Upper lobe of right lung (tissue), 1 donor: Measurements from ENCODE around the gene FOXO3. TPM values are rescaled to one million over a fixed set of nuclear protein-coding genes. Genes with fewer than 3 reads are reported as not detected.
A peak's percentile ranks its signal among the peaks of the same experiment; 100 is the strongest.

Source experiments
- ATAC-seq: fragments of 200-7000 bp; cut with Tn5 transposase; one replicate; pipeline ENCODE4 v1.9.1; 2020; ENCODE audit warnings: mild to moderate bottlenecking, moderate library complexity
- DNase-seq: peaks from one replicate; pipeline ENCODE4 v3.0.0-alpha.2; 2020
- H3K27ac ChIP-seq: fragments of 200-600 bp; one replicate; pipeline ENCODE4 v1.8.0; 2022
- H3K27me3 ChIP-seq: fragments of 200-600 bp; one replicate; pipeline ENCODE4 v1.8.0; 2022; ENCODE audit warnings: mild to moderate bottlenecking
- H3K36me3 ChIP-seq: fragments of 200-600 bp; one replicate; pipeline ENCODE4 v1.8.0; 2022
- H3K4me1 ChIP-seq: fragments of 200-600 bp; one replicate; pipeline ENCODE4 v1.8.0; 2022
- H3K4me3 ChIP-seq: fragments of 200-600 bp; one replicate; pipeline ENCODE4 v1.8.0; 2022; ENCODE audit warnings: mild to moderate bottlenecking
- H3K9me3 ChIP-seq: fragments of 200-600 bp; one replicate; pipeline ENCODE4 v1.8.0; 2022
- CTCF ChIP-seq: fragments of 200-600 bp; IDR thresholded peaks from one replicate; pipeline ENCODE4 v1.8.0; 2022; ENCODE audit warnings: antibody characterized with exemption
- intact Hi-C: fragments of 100-400 bp; cut with DNase I; formaldehyde crosslinking; loops from one replicate; pipeline ENCODE4 v1.11.0; 2022
- total RNA-seq: library from RNA; stranded (reverse); fragmentation: NEBNext Ultra II Directional; extraction: Animal tissue kit (Norgen Biotek cat#: 25700); gene quantifications from one replicate; pipeline ENCODE4 v1.2.1, GENCODE V29; 2021
- donor health status: DM: no; HTN: yes; CAD: no; lungs with severe emphysema.

Gene FOXO3
- total RNA-seq, 1 donor from 2014 or later: 73.6 TPM

GRCh38 chr6:108596956-108597355 lies 36.2 kb downstream of the FOXO3 start:
- DNase-seq (no peak), ATAC-seq (peak; percentile 58)
- peaks cover 69% of the 10 kb centered on the region for H3K4me1 ChIP-seq
- H3K9me3 ChIP-seq: no peaks in the 10 kb centered on the region
- H3K27ac ChIP-seq: peak overlapping the region; percentile 7
- H3K27me3 ChIP-seq: no peaks in the 10 kb centered on the region
- intact Hi-C loops: no loop called here
- H3K4me3 ChIP-seq: no peak overlapping the region
- TF ChIP-seq CTCF: no peak
- no peaks in the 10 kb centered on the region for H3K36me3 ChIP-seq

GRCh38 chr6:108597572-108598304 lies 37.0 kb downstream of the FOXO3 start:
- intact Hi-C loops: no loop called here
- TF ChIP-seq CTCF: no peak
- ATAC-seq (no peak), DNase-seq (no peak)
- peaks cover 62% of the 10 kb centered on the region for H3K4me1 ChIP-seq
- H3K36me3 ChIP-seq: no peaks in the 10 kb centered on the region
- H3K27me3 ChIP-seq: no peaks in the 10 kb centered on the region
- H3K4me3 ChIP-seq: no peak overlapping the region
- H3K27ac ChIP-seq: peak overlapping the region; percentile 37
- H3K9me3 ChIP-seq: no peaks in the 10 kb centered on the region

- peak; percentile 39 for ATAC-seq
These were observed 37.7 kb downstream of the FOXO3 start for GRCh38 chr6:108598305-108598863.

GRCh38 chr6:108604156-108604555 lies 43.4 kb downstream of the FOXO3 start:
- ATAC-seq: no peak
- Histone ChIP-seq H3K4me3 (no peak overlapping the region), H3K4me1 (peaks cover 26% of the 10 kb centered on the region)

More at GRCh38 chr6:108598305-108598863, 37.7 kb downstream of the FOXO3 start:
- intact Hi-C loops: no loop called here
- H3K4me3 ChIP-seq: no peak overlapping the region
- H3K4me1 ChIP-seq: peaks cover 55% of the 10 kb centered on the region
- no peak for DNase-seq
- H3K36me3 ChIP-seq: no peaks in the 10 kb centered on the region
- TF ChIP-seq CTCF: no peak
- no peaks in the 10 kb centered on the region for H3K9me3 ChIP-seq
- peak overlapping the region; percentile 37 for H3K27ac ChIP-seq
- no peaks in the 10 kb centered on the region for H3K27me3 ChIP-seq

GRCh38 chr6:108606250-108606690 lies 45.6 kb downstream of the FOXO3 start:
- no peaks in the 10 kb centered on the region for H3K36me3 ChIP-seq
- no peak for TF ChIP-seq CTCF
- ATAC-seq: no peak
- DNase-seq: no peak
- peaks cover 37% of the 10 kb centered on the region for H3K4me1 ChIP-seq
- H3K27me3 ChIP-seq: no peaks in the 10 kb centered on the region
- intact Hi-C loops: loop anchor here (10.0 kb wide), 1 partner anchor 49 kb away; no protein-coding TSS in a partner anchor
- H3K27ac ChIP-seq: peak overlapping the region; percentile 6
- no peaks in the 10 kb centered on the region for H3K9me3 ChIP-seq
- H3K4me3 ChIP-seq: no peak overlapping the region

More at GRCh38 chr6:108604156-108604555, 43.4 kb downstream of the FOXO3 start:
- Histone ChIP-seq H3K36me3 (no peaks in the 10 kb centered on the region), H3K27ac (no peak overlapping the region), H3K27me3 (no peaks in the 10 kb centered on the region), H3K9me3 (no peaks in the 10 kb centered on the region)
- DNase-seq: no peak
- intact Hi-C loops: loop anchor here (10.0 kb wide), 1 partner anchor 51 kb away; no protein-coding TSS in a partner anchor
- no peak for TF ChIP-seq CTCF
